HepG2 (cell line): ENCODE measurements around the gene P4HB. TPM values are rescaled to one million over a fixed set of nuclear protein-coding genes. Genes with fewer than 3 reads are reported as not detected.
A peak's percentile ranks its signal among the peaks of the same experiment; 100 is the strongest.

ENCODE experiments used
- ATF7 ChIP-seq, 2 experiments: fragments of 450-650 bp in 1 of 2; sonication (generic) in 1 of 2; formaldehyde crosslinking in 1 of 2; IDR thresholded peaks; 2 replicates each; pipeline versions ENCODE4 v1.4.0 to v1.6.1; 2016 to 2020; ENCODE audit warnings: antibody characterized with exemption in 1 of 2, mild to moderate bottlenecking in 1 of 2, missing genetic modification reagents in 1 of 2
- ATF7-NPFF ChIP-seq: sonication (generic); formaldehyde crosslinking; IDR thresholded peaks from 2 replicates; pipeline ENCODE4 v1.8.1; 2023; ENCODE audit warnings: mild to moderate bottlenecking, low read depth, missing genetic modification reagents, moderate library complexity
- GABPB1 ChIP-seq: IDR thresholded peaks from 2 replicates; pipeline ENCODE4 v1.6.1; 2016; ENCODE audit warnings: mild to moderate bottlenecking, missing genetic modification reagents, moderate library complexity, missing compliant biosample characterization
- GLI4 ChIP-seq: sonication (generic); formaldehyde crosslinking; IDR thresholded peaks from 2 replicates; pipeline ENCODE4 v1.5.1; 2020; ENCODE audit warnings: missing genetic modification reagents, mild to moderate bottlenecking, moderate library complexity, borderline replicate concordance
- KLF11 ChIP-seq: IDR thresholded peaks from 2 replicates; pipeline ENCODE4 v1.6.1; 2016; ENCODE audit warnings: missing compliant biosample characterization
- KMT2B ChIP-seq: IDR thresholded peaks from 2 replicates; pipeline ENCODE4 v1.6.1; 2016; ENCODE audit warnings: missing genetic modification reagents, missing compliant biosample characterization
- MAFG ChIP-seq: sonication (generic); formaldehyde crosslinking; IDR thresholded peaks from 2 replicates; pipeline ENCODE4 v1.5.1; 2020; ENCODE audit warnings: mild to moderate bottlenecking, missing genetic modification reagents
- RARA ChIP-seq: IDR thresholded peaks from 2 replicates; pipeline ENCODE4 v1.6.1; 2016; ENCODE audit warnings: missing genetic modification reagents, missing compliant biosample characterization
- REXO4 ChIP-seq: sonication (generic); formaldehyde crosslinking; IDR thresholded peaks from 2 replicates; pipeline ENCODE4 v1.8.0; 2022; ENCODE audit warnings: missing genetic modification reagents, mild to moderate bottlenecking, borderline replicate concordance
- RFX5 ChIP-seq: IDR thresholded peaks from 2 replicates; pipeline ENCODE4 v1.6.1; 2011; ENCODE audit warnings: low read depth, low read length, improper control_type of control experiment
- SYNCRIP ChIP-seq: fragments of 200-400 bp; formaldehyde crosslinking; IDR thresholded peaks from 2 replicates; pipeline ENCODE4 v1.6.1; 2018; ENCODE audit warnings: mild to moderate bottlenecking, low read depth, low read length; ENCODE audit not compliant: insufficient read depth
- WIZ ChIP-seq: sonication (generic); formaldehyde crosslinking; IDR thresholded peaks from 2 replicates; pipeline ENCODE4 v1.5.1; 2020; ENCODE audit warnings: mild to moderate bottlenecking, missing genetic modification reagents
- ZEB1 ChIP-seq: IDR thresholded peaks from 2 replicates; pipeline ENCODE4 v1.6.1; 2012; ENCODE audit warnings: mild to moderate bottlenecking, low read depth, inconsistent platforms; ENCODE audit not compliant: insufficient replicate concordance
- ZNF556 ChIP-seq: sonication (generic); formaldehyde crosslinking; IDR thresholded peaks from 2 replicates; pipeline ENCODE4 v1.4.0; 2020; ENCODE audit warnings: mild to moderate bottlenecking, missing genetic modification reagents, borderline replicate concordance
- ZNF772 ChIP-seq: sonication (generic); formaldehyde crosslinking; IDR thresholded peaks from 2 replicates; pipeline ENCODE4 v1.5.0; 2020; ENCODE audit warnings: mild to moderate bottlenecking, missing genetic modification reagents
- ZNF777 ChIP-seq: sonication (generic); formaldehyde crosslinking; IDR thresholded peaks from 2 replicates; pipeline ENCODE4 v1.4.0; 2020; ENCODE audit warnings: missing genetic modification reagents
- ZNF816 ChIP-seq: sonication (generic); formaldehyde crosslinking; IDR thresholded peaks from 2 replicates; pipeline ENCODE4 v1.8.0; 2022; ENCODE audit warnings: missing genetic modification reagents, mild to moderate bottlenecking, borderline replicate concordance
- polyA plus RNA-seq, 8 experiments: library from polyadenylated mRNA; depleted of rRNA in 3 of 8; stranded (reverse) in 7 of 8; unstranded in 1 of 8; fragments of >200 nt; fragmentation: Illumina TruSeq in 4 of 8; extraction: Trizol in 4 of 8; gene quantifications; 2 replicates each; pipeline versions ENCODE4 v1.2.1 to v1.2.3, GENCODE V29; 2011 to 2016; ENCODE audit warnings: low read depth in 4 of 8, missing spikeins in 1 of 8, mixed read lengths in 1 of 8; ENCODE audit not compliant: insufficient read depth in 1 of 8
- total RNA-seq, 5 experiments: library from RNA; depleted of rRNA; stranded (reverse); fragments of >200 nt; fragmentation: Illumina TruSeq; extraction: Trizol; gene quantifications; 2 replicates each; pipeline ENCODE4 v1.2.3, GENCODE V29; 2016; ENCODE audit warnings: low read depth in 1 of 5
- TF ChIP-seq, protein P1 (sequence below): sonication (generic); formaldehyde crosslinking; IDR thresholded peaks from 2 replicates; pipeline ENCODE4 v1.5.0; 2020; ENCODE audit warnings: mild to moderate bottlenecking, missing genetic modification reagents, borderline replicate concordance
- TF ChIP-seq, protein P2 (sequence below): sonication (generic); formaldehyde crosslinking; IDR thresholded peaks from 2 replicates; pipeline ENCODE4 v1.4.0; 2020; ENCODE audit warnings: missing genetic modification reagents
- TF ChIP-seq, protein P3 (sequence below): sonication (generic); formaldehyde crosslinking; IDR thresholded peaks from 2 replicates; pipeline ENCODE4 v1.9.0; 2022; ENCODE audit warnings: missing genetic modification reagents, mild to moderate bottlenecking, borderline replicate concordance

Gene P4HB
- total and polyA plus RNA-seq, 2 of the 13 experiments (the other 11 are each of a cell fraction or from before 2014, with no cell fraction given), result 185 to 782 TPM

- TF ChIP-seq SYNCRIP (no peak), KLF11 (CRISPR knock-in tag) (no peak), GLI4 (CRISPR knock-in tag) (peak; percentile 73; the same call in 1 of the 2 replicates), ZNF772 (no peak; the same call in 1 of the 2 replicates), RARA (peak; percentile 6; the same call in 1 of the 2 replicates), ZEB1 (no peak), KMT2B (CRISPR knock-in tag) (no peak), WIZ (no peak), ATF7-NPFF (CRISPR knock-in tag) (peak; percentile 87), GABPB1 (CRISPR knock-in tag) (no peak), ZNF777 (no peak), ZNF816 (CRISPR knock-in tag) (peak; percentile 95; the same call in 1 of the 2 replicates), ATF7 (IDR thresholded peaks at IDR 0.05) (no peak), ATF7 (CRISPR knock-in tag; IDR thresholded peaks at IDR 0.05) (no peak), RFX5 (no peak), MAFG (CRISPR knock-in tag) (no peak), ZNF556 (CRISPR knock-in tag) (no peak; the same call in 1 of the 2 replicates), REXO4 (no peak)
- TF ChIP-seq, protein P1, sequence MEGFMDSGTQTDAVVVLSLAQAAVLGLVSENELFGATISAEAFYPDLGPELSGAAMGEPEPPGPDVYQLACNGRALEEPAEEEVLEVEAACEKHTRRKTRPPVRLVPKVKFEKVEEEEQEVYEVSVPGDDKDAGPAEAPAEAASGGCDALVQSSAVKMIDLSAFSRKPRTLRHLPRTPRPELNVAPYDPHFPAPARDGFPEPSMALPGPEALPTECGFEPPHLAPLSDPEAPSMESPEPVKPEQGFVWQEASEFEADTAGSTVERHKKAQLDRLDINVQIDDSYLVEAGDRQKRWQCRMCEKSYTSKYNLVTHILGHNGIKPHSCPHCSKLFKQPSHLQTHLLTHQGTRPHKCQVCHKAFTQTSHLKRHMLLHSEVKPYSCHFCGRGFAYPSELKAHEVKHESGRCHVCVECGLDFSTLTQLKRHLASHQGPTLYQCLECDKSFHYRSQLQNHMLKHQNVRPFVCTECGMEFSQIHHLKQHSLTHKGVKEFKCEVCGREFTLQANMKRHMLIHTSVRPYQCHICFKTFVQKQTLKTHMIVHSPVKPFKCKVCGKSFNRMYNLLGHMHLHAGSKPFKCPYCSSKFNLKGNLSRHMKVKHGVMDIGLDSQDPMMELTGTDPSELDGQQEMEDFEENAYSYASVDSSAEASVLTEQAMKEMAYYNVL (CRISPR knock-in tag), result no peak
- TF ChIP-seq, protein P2, sequence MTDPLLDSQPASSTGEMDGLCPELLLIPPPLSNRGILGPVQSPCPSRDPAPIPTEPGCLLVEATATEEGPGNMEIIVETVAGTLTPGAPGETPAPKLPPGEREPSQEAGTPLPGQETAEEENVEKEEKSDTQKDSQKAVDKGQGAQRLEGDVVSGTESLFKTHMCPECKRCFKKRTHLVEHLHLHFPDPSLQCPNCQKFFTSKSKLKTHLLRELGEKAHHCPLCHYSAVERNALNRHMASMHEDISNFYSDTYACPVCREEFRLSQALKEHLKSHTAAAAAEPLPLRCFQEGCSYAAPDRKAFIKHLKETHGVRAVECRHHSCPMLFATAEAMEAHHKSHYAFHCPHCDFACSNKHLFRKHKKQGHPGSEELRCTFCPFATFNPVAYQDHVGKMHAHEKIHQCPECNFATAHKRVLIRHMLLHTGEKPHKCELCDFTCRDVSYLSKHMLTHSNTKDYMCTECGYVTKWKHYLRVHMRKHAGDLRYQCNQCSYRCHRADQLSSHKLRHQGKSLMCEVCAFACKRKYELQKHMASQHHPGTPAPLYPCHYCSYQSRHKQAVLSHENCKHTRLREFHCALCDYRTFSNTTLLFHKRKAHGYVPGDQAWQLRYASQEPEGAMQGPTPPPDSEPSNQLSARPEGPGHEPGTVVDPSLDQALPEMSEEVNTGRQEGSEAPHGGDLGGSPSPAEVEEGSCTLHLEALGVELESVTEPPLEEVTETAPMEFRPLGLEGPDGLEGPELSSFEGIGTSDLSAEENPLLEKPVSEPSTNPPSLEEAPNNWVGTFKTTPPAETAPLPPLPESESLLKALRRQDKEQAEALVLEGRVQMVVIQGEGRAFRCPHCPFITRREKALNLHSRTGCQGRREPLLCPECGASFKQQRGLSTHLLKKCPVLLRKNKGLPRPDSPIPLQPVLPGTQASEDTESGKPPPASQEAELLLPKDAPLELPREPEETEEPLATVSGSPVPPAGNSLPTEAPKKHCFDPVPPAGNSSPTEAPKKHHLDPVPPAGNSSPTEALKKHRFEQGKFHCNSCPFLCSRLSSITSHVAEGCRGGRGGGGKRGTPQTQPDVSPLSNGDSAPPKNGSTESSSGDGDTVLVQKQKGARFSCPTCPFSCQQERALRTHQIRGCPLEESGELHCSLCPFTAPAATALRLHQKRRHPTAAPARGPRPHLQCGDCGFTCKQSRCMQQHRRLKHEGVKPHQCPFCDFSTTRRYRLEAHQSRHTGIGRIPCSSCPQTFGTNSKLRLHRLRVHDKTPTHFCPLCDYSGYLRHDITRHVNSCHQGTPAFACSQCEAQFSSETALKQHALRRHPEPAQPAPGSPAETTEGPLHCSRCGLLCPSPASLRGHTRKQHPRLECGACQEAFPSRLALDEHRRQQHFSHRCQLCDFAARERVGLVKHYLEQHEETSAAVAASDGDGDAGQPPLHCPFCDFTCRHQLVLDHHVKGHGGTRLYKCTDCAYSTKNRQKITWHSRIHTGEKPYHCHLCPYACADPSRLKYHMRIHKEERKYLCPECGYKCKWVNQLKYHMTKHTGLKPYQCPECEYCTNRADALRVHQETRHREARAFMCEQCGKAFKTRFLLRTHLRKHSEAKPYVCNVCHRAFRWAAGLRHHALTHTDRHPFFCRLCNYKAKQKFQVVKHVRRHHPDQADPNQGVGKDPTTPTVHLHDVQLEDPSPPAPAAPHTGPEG (CRISPR knock-in tag), result 0 out of 2 replicates have a peak, but pooled peaks have one; percentile 30
- TF ChIP-seq, protein P3, sequence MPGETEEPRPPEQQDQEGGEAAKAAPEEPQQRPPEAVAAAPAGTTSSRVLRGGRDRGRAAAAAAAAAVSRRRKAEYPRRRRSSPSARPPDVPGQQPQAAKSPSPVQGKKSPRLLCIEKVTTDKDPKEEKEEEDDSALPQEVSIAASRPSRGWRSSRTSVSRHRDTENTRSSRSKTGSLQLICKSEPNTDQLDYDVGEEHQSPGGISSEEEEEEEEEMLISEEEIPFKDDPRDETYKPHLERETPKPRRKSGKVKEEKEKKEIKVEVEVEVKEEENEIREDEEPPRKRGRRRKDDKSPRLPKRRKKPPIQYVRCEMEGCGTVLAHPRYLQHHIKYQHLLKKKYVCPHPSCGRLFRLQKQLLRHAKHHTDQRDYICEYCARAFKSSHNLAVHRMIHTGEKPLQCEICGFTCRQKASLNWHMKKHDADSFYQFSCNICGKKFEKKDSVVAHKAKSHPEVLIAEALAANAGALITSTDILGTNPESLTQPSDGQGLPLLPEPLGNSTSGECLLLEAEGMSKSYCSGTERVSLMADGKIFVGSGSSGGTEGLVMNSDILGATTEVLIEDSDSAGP (CRISPR knock-in tag), result no peak; the same call in 1 of the 2 replicates
These were observed at the start of gene P4HB (continued) for GRCh38 chr17:81859906-81860755.
